EL (cell line): ENCODE data around the gene PXYLP1.
A peak's percentile ranks its signal among the peaks of the same experiment; 100 is the strongest.
"Not testable (repeated sequence)": the region's sequence is repeated elsewhere in the genome, so short reads cannot be mapped to it uniquely, and the experiment has no call there.

ENCODE experiments used
- DNase-seq: peaks from one replicate; pipeline ENCODE4 v3.0.0-alpha.2; 2016

The PXYLP1 gene

DNA sequence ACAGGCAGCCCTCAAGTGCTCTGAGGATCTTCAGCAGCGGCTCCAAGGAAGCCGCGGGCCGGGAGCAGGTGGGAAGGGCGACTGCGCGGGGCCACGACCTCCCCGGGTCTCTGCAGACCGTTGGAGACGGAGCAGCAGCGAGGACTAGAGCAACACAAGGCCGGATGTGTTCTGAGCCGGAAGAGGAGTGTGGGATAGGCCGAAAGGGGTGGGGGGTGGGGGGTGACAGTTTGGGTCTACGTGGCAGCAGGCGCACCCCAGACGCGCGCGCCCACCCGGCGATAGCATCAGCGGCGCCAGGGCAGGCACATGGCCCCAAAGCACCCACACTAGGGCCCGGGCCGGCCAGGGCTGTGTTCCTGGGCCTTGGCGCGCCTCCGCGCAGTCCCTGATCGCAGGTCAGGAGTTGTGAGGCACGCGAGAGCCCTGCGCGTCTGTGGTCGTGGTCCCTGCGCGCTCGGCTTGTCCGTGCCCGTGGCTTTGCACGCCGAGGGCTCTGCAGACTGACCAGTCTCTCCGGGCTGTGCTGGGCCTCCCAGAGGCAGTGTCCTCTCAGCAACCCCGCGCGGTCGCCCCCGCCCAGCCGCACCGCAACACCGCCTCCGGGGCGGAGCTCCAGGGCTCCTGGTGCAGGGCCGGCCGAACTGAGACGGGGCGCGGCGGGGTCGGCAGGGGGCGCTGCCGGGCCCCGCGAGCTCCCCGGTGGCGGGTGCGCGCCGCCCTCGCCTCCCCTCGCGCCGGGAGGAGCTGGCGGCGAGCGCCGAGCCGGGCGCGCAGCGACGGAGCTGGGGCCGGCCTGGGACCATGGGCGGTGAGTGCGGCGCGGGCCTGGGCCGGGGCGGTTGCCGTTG lies at the start of gene PXYLP1:
Gene PXYLP1, plus strand, starts transcription at position 725 of the 851 bp plus-strand sequence. CDS start 28,351 bp downstream, outside the sequence.
- DNase-seq = peak; percentile 89

- DNase-seq = no peak
Measured at GRCh38 chr3:141183606-141184005, 48.0 kb upstream of the PXYLP1 start.

GRCh38 chr3:141184430-141184829 lies 47.2 kb upstream of the PXYLP1 start:
- no peak for DNase-seq

DNA sequence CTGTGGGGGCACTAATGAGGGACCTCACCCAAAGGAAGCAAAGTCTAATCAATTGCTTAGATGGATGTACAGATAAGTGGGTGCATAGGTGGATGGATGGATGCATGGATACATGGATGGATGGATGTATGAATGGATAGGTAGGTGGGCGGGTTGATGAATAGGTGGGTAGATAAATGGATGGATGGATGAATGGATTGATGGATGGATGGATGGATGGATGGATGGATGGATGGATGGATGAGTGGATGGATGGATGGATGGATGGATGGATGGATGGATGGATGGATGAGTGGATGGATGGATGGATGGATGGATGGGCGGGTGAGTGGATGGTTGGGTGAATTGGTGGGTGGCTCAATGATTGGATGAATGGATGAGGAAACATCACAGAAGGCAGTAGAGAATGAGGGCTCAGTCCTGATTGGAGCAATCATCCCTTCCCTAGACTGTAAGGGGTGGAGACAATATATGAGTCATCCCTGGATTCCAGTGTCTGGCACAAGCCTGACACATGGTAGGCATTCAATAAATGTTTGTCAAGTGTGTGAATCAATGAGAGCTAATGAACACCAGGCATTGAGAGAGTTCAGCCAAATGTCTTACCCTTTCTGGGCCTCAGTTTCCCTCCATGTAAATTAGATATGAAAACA lies 40.4 kb upstream of the PXYLP1 start:
- peak; percentile 34 for DNase-seq

GRCh38 chr3:141192345-141192744 lies 39.3 kb upstream of the PXYLP1 start:
- peak; percentile 93 for DNase-seq

DNA sequence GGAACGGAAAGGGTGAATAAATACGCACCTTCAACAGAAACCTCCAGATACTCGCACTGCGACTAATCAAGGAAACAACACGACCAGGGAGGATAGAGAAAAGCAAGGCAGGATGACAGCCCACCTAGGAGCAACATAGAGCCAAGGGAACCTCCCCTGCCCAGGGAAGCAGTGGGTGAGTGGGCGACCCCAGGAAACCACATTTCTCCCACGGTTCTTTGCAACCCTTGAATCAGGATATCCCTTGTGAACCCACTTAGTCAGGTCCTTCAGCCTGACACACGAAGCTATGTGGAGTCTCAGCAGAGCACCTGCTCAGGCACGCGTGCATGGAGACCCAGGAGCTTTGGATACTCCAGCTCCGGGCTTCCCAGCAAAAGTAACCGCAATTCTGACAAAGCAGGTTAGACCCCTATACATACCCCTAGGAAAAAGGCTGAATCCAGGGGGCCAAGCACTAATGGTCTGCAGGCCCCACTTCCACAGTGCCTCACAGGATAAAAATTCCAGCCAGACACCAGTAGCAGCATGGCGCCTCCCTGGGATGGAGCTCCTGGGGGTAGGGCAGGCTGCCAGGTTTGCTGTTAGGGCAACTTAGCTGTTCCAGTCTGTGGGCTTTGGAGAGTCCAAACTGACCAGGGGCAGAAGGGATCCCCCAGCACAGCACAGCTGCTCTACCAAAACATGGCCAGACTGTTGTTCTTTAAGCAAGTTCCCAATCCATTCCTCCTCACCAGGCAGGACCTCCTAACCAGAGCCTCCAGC lies 38.4 kb upstream of the PXYLP1 start:
- DNase-seq = no peak

GRCh38 chr3:141201122-141201521 lies 30.5 kb upstream of the PXYLP1 start:
- no peak for DNase-seq

DNA sequence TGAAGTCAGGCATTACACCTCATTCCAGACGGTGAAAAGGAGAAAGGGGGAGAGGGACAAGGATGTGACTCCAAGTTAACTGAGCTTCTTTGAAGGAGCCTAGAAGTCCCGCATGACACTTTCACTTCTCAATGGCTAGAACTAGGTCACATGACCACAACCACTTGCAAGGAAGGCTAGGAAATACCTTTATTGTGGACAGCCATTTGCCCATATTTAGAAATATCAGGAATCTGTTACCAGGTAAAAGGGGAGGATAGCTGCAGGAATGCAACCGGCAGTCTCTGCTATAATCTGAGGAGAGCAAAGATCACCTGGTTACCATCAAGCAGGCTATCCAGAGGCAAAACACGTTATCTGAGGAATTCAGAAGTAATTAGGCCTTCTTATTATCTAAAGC lies 28.9 kb upstream of the PXYLP1 start:
- no peak for DNase-seq

DNA sequence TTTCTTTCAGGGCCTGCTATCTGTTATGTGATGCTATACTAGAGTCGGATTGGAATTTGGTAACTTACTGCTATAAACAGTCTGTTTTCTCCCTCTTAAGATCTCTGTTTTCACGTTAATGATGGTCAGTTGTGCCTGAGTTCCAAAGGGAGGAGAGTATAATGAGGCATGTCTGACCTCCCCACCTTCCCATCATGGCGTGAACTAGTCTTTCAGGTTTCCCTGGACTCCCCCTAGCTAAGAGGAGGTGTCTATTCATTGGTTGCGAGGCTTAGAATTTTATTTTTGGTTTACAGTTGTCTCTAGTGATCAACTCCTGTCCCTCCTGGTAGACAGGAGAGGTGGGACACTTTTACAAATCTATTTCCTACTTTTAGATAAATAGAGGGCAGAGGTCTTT lies 27.8 kb upstream of the PXYLP1 start:
- no peak for DNase-seq

- DNase-seq = no peak
Measured at GRCh38 chr3:141204343-141204742, 27.3 kb upstream of the PXYLP1 start.

DNA sequence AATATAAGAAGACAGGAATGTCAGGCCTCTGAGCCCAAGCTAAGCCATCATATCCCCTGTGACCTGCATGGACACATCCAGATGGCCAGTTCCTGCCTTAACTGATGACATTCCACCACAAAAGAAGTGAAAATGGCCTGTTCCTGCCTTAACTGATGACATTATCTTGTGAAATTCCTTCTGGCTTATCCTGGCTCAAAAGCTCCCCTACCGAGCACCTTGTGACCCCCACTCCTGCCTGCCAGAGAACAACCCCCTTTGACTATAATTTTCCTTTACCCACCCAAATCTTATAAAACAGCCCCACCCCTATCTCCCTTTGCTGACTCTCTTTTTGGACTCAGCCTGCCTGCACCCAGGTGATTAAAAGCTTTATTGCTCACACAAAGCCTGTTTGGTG lies 20.3 kb upstream of the PXYLP1 start:
- not testable (repeated sequence) for DNase-seq

GRCh38 chr3:141212101-141212500 lies 19.5 kb upstream of the PXYLP1 start:
- no peak for DNase-seq

- DNase-seq = no peak
Measured at GRCh38 chr3:141212555-141212954, 19.1 kb upstream of the PXYLP1 start.

DNA sequence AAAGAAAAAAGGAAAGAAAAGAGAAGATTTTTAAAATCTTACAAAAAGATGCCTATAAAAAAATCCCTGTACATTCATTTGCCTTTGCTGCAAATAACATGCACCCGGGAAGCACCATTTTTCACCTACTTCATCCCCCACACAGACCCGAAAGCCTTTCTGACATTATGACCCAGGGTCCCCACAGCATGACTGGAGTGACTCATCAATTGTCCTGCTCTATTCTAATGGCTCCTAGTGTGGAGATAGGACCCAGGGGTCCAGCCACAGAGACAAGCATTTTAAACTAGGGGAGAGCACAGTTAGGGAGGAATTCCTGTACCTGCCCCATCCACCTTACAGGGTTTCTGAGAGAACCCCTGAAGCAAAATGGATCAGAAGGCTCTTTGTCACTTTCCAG lies 14.7 kb upstream of the PXYLP1 start:
- no peak for DNase-seq

- DNase-seq = no peak
Measured at GRCh38 chr3:141217389-141217788, 14.2 kb upstream of the PXYLP1 start.

DNA sequence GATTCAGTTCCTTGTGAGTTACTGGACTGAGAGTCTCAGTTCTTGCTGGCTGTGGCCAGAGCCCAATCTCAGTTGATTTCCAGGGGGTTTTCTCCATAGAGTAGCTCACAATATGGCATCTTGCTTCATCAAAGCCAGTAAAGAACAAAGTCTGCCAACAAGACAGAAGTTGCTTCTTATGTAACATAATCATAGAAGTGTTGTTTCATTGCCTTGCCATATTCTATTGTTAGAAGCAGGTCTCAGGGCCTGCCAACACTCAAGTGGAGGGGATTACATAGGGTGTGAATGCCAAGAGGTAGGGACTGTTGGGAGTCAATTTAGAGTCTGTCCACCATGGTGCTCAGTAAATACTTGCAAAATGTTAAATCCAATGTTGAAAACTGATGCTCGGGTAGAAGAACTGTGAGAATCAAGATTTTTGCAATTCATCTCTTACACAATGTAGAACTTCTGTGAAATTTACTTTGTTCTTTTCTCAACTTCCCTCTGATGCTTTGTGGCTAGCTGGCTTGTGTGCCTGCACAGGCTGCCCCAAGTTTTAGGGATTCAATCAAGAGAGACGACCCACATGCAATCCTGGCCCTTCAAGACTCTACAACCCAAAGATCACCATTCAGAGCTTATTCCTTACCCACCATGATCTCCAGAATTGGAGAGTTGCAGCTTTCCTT lies 13.3 kb upstream of the PXYLP1 start:
- DNase-seq = no peak

GRCh38 chr3:141218926-141219325 lies 12.7 kb upstream of the PXYLP1 start:
- no peak for DNase-seq

GRCh38 chr3:141223673-141224166 lies 7.9 kb upstream of the PXYLP1 start:
- no peak for DNase-seq

- no peak for DNase-seq
Measured at GRCh38 chr3:141225939-141226338, 5.7 kb upstream of the PXYLP1 start.

- no peak for DNase-seq
Measured at GRCh38 chr3:141227216-141227615, 4.4 kb upstream of the PXYLP1 start.

GRCh38 chr3:141227752-141228151 lies 3.9 kb upstream of the PXYLP1 start:
- peak; percentile 29 for DNase-seq

- no peak for DNase-seq
Measured at GRCh38 chr3:141228395-141228794, 3.2 kb upstream of the PXYLP1 start.

- DNase-seq = no peak
Measured at GRCh38 chr3:141229132-141229531, 2.5 kb upstream of the PXYLP1 start.
